CD14-positive monocyte (primary cell): ENCODE measurements around the gene ASZ1. TPM values are rescaled to one million over a fixed set of nuclear protein-coding genes. Genes with fewer than 3 reads are reported as not detected.

ENCODE experiments used
- DNase-seq, 3 donors: peaks; one replicate each; pipeline ENCODE4 v3.0.0-alpha.2; 2011 to 2022
- H2AFZ ChIP-seq: 2 replicates; pipeline ENCODE4 v1.6.0; 2012; ENCODE audit warnings: mild to moderate bottlenecking, low read depth, low read length, inconsistent platforms; ENCODE audit not compliant: insufficient read depth, poor library complexity, severe bottlenecking
- H3K27ac ChIP-seq, 2 donors: 1 replicate in 1 of 2; 2 replicates in 1 of 2; pipeline ENCODE4 v1.5.1; 2012 to 2013; ENCODE audit warnings: low read length in 2 of 2, control low read depth in 1 of 2, inconsistent platforms in 1 of 2, low read depth in 1 of 2, mild to moderate bottlenecking in 1 of 2
- H3K27me3 ChIP-seq, 2 donors: one replicate each; pipeline versions ENCODE4 v1.6.0 to v1.6.1; 2011 to 2013; ENCODE audit warnings: low read length in 2 of 2; ENCODE audit not compliant: control insufficient read depth in 2 of 2, insufficient read depth in 2 of 2
- H3K36me3 ChIP-seq, 2 donors: replicated peaks in 1 of 2; 1 replicate in 1 of 2; 2 replicates in 1 of 2; pipeline versions ENCODE4 v1.5.1 to v1.6.1; 2012 to 2013; ENCODE audit warnings: low read length in 2 of 2, control low read depth in 1 of 2, inconsistent platforms in 1 of 2, mild to moderate bottlenecking in 1 of 2; ENCODE audit not compliant: insufficient read depth in 2 of 2, control insufficient read depth in 1 of 2
- H3K4me1 ChIP-seq, 2 donors: 1 replicate in 1 of 2; 2 replicates in 1 of 2; pipeline versions ENCODE4 v1.5.1 to v1.6.1; 2012 to 2013; ENCODE audit warnings: low read length in 2 of 2, control low read depth in 1 of 2, inconsistent platforms in 1 of 2, mild to moderate bottlenecking in 1 of 2, moderate library complexity in 1 of 2; ENCODE audit not compliant: insufficient read depth in 2 of 2, control insufficient read depth in 1 of 2
- H3K4me2 ChIP-seq: replicated peaks from 2 replicates; pipeline ENCODE3; 2012; ENCODE audit warnings: low read length, moderate library complexity, mild to moderate bottlenecking; ENCODE audit not compliant: poor library complexity, severe bottlenecking; ENCODE audit errors: extremely low read depth
- H3K4me3 ChIP-seq, 3 experiments: fragments of 200-600 bp in 1 of 3; sonication (generic) in 1 of 3; replicated peaks in 1 of 3; 1 replicate in 2 of 3; 2 replicates in 1 of 3; pipeline ENCODE4 v1.5.1; 2011 to 2013; ENCODE audit warnings: low read length in 3 of 3, mild to moderate bottlenecking in 3 of 3, control low read depth in 2 of 3, low read depth in 2 of 3, inconsistent platforms in 1 of 3, moderate library complexity in 1 of 3
- H3K79me2 ChIP-seq: 2 replicates; pipeline ENCODE4 v1.6.0; 2012; ENCODE audit warnings: mild to moderate bottlenecking, control low read depth, inconsistent platforms, low read length, moderate library complexity; ENCODE audit not compliant: insufficient read depth
- H3K9ac ChIP-seq: 2 replicates; pipeline ENCODE4 v1.6.0; 2017; ENCODE audit warnings: low read length, mild to moderate bottlenecking; ENCODE audit not compliant: insufficient read depth, poor library complexity, severe bottlenecking
- H3K9me3 ChIP-seq, 2 donors: replicated peaks in 1 of 2; 1 replicate in 1 of 2; 2 replicates in 1 of 2; pipeline versions ENCODE4 v1.5.1 to v1.6.1; 2012 to 2013; ENCODE audit warnings: low read length in 2 of 2, control low read depth in 1 of 2; ENCODE audit not compliant: control insufficient read depth in 1 of 2, insufficient read depth in 1 of 2
- H4K20me1 ChIP-seq: 2 replicates; pipeline ENCODE4 v1.6.0; 2012; ENCODE audit warnings: mild to moderate bottlenecking, low read length, control low read depth, moderate library complexity; ENCODE audit not compliant: insufficient read depth
- H3K27ac Mint-ChIP-seq, 7 donors: one replicate each; pipeline ENCODE4 v1.8.0; 2020; ENCODE audit warnings: mild to moderate bottlenecking in 7 of 7, mixed read lengths in 7 of 7, moderate library complexity in 6 of 7, inconsistent platforms in 2 of 7
- H3K27me3 Mint-ChIP-seq, 3 donors: one replicate each; pipeline ENCODE4 v1.8.0; 2021 to 2022; ENCODE audit warnings: low read depth in 3 of 3, mild to moderate bottlenecking in 3 of 3, mixed read lengths in 3 of 3, moderate library complexity in 3 of 3, inconsistent platforms in 1 of 3
- H3K36me3 Mint-ChIP-seq, 2 donors: one replicate each; pipeline ENCODE4 v1.8.0; 2020; ENCODE audit warnings: mixed read lengths in 2 of 2, inconsistent platforms in 1 of 2, mild to moderate bottlenecking in 1 of 2
- H3K4me1 Mint-ChIP-seq: one replicate; pipeline ENCODE4 v1.8.0; 2020; ENCODE audit warnings: mild to moderate bottlenecking, mixed read lengths
- H3K4me3 Mint-ChIP-seq, 2 donors: one replicate each; pipeline ENCODE4 v1.8.0; 2020; ENCODE audit warnings: mild to moderate bottlenecking in 2 of 2, mixed read lengths in 2 of 2, moderate library complexity in 1 of 2
- H3K9me3 Mint-ChIP-seq, 7 donors: one replicate each; pipeline ENCODE4 v1.8.0; 2020 to 2022; ENCODE audit warnings: mixed read lengths in 7 of 7, mild to moderate bottlenecking in 6 of 7, moderate library complexity in 6 of 7, inconsistent platforms in 2 of 7
- WGBS: methylation state at CpG from one replicate; pipeline ENCODE4 v1.1.5; 2013; ENCODE audit warnings: missing lambda C conversion rate; ENCODE audit not compliant: insufficient coverage; 5-methylcytosine and 5-hydroxymethylcytosine counted together
- intact Hi-C, 2 donors: fragments of 100-400 bp; cut with micrococcal nuclease; formaldehyde crosslinking; loops; one replicate each; pipeline versions ENCODE4 v1.15.0 to v1.15.1; 2023
- polyA plus RNA-seq, 3 donors: library from polyadenylated mRNA; depleted of rRNA in 1 of 3; unstranded in 2 of 3; stranded (reverse) in 1 of 3; fragments of 300-500 nt in 2 of 3; fragments of >200 nt in 1 of 3; fragmentation: Illumina TruSeq in 2 of 3; gene quantifications; 1 replicate in 2 of 3; 2 replicates in 1 of 3; pipeline ENCODE4 v1.2.3, GENCODE V29; 2012 to 2021
- TF ChIP-seq, protein P1 (sequence below): fragments of 200-600 bp; IDR thresholded peaks from one replicate; pipeline ENCODE4 v1.8.0; 2022; ENCODE audit warnings: antibody characterized with exemption, mild to moderate bottlenecking

ASZ1 gene
- polyA plus RNA-seq, 3 donors = not detected

DNA sequence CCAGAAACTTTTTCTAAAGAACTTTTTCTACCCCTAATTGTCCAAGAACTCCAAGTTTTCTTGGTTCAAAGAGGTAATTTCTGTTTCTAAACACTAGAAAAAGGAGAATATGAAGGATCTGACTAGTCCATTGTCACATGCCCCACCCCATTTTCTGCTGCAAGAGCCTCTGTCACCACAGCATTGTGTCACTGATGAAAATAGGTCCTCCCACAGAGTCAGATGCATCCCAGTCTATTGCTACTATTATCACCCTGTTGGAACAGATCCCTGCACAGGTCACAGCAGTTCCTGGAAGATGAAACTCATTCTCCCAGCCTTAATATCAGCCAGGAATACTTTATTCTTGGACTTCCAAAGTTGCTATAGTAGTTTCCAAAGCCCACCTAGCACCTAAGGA is 45.0 kb upstream of the ASZ1 start:
- TF ChIP-seq, protein P1, sequence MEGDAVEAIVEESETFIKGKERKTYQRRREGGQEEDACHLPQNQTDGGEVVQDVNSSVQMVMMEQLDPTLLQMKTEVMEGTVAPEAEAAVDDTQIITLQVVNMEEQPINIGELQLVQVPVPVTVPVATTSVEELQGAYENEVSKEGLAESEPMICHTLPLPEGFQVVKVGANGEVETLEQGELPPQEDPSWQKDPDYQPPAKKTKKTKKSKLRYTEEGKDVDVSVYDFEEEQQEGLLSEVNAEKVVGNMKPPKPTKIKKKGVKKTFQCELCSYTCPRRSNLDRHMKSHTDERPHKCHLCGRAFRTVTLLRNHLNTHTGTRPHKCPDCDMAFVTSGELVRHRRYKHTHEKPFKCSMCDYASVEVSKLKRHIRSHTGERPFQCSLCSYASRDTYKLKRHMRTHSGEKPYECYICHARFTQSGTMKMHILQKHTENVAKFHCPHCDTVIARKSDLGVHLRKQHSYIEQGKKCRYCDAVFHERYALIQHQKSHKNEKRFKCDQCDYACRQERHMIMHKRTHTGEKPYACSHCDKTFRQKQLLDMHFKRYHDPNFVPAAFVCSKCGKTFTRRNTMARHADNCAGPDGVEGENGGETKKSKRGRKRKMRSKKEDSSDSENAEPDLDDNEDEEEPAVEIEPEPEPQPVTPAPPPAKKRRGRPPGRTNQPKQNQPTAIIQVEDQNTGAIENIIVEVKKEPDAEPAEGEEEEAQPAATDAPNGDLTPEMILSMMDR = no peak
- intact Hi-C loops = no loop called here
- no peaks in the 10 kb centered on the region for H3K27me3 ChIP-seq
- no peak overlapping the region for H3K27ac Mint-ChIP-seq
- H2AFZ ChIP-seq = no peak overlapping the region
- no peaks in the 10 kb centered on the region for H3K36me3 ChIP-seq
- H3K9ac ChIP-seq = no peak overlapping the region
- no peaks in the 10 kb centered on the region for H3K4me1 ChIP-seq
- no peaks in the 10 kb centered on the region for H3K36me3 Mint-ChIP-seq
- no peak overlapping the region for H3K27ac ChIP-seq
- H3K9me3 Mint-ChIP-seq = no peaks in the 10 kb centered on the region
- no peak overlapping the region for H3K4me2 ChIP-seq
- H4K20me1 ChIP-seq = no peaks in the 10 kb centered on the region
- peaks cover 2 to 8% (median 2%) of the 10 kb centered on the region in 3 donors for H3K27me3 Mint-ChIP-seq
- H3K4me1 Mint-ChIP-seq = no peaks in the 10 kb centered on the region
- DNase-seq = no peak
- no peak overlapping the region for H3K4me3 Mint-ChIP-seq
- no peak overlapping the region for H3K4me3 ChIP-seq
- H3K79me2 ChIP-seq = no peaks in the 10 kb centered on the region
- no peaks in the 10 kb centered on the region for H3K9me3 ChIP-seq

DNA sequence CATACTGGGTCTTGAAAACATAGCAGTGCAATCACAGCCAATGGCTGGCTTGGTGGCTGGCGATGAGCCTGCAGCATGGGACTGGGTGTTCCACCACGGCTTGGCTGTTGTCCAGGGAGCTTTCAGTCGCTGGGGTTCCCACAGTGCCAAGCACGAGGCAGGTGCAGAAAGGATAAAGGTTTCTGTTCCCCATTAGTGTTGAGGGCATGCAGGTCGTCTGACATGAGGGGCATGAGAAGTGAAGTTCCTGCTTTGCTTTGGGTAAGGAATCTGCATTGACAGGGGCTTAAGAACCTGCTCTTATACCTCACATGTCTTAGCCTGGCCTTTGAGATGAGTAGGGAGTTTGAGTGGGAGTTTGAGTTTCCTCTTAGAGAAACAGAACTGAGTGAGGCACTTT is 43.5 kb upstream of the ASZ1 start:
- Histone ChIP-seq H3K36me3 (no peaks in the 10 kb centered on the region), H4K20me1 (no peaks in the 10 kb centered on the region), H2AFZ (no peak overlapping the region), H3K4me1 (no peaks in the 10 kb centered on the region), H3K27me3 (no peaks in the 10 kb centered on the region), H3K79me2 (no peaks in the 10 kb centered on the region), H3K27ac (no peak overlapping the region), H3K4me2 (no peak overlapping the region), H3K9ac (no peak overlapping the region), H3K4me3 (no peak overlapping the region), H3K9me3 (no peaks in the 10 kb centered on the region)
- Mint-ChIP-seq H3K27ac (no peak overlapping the region), H3K36me3 (no peaks in the 10 kb centered on the region), H3K27me3 (peaks cover 0 to 6% (median 2%) of the 10 kb centered on the region in 3 donors), H3K4me1 (no peaks in the 10 kb centered on the region), H3K9me3 (no peaks in the 10 kb centered on the region), H3K4me3 (no peak overlapping the region)
- TF ChIP-seq, protein P1 = no peak
- 74% methylated on average over 4 of the region's 5 CpGs for WGBS
- DNase-seq = no peak
- intact Hi-C loops = no loop called here
